ENCODE results near the gene TIMM17A. TPM values are rescaled to one million over a fixed set of nuclear protein-coding genes. Genes with fewer than 3 reads are reported as not detected.
"Not testable (repeated sequence)": the region's sequence is repeated elsewhere in the genome, so short reads cannot be mapped to it uniquely, and the experiment has no call there.

The TIMM17A gene
- total RNA-seq, 1 donor from 2014 or later = 47.2 TPM

DNA sequence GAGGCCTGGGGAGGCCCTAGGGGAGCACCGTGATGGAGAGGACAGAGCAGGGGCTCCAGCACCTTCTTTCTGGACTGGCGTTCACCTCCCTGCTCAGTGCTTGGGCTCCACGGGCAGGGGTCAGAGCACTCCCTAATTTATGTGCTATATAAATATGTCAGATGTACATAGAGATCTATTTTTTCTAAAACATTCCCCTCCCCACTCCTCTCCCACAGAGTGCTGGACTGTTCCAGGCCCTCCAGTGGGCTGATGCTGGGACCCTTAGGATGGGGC lies 60.3 kb downstream of the TIMM17A start:
- DNase-seq (ENCODE audit: low read depth) = no peak
- Histone ChIP-seq H3K27me3 (ENCODE audit: control insufficient read depth, insufficient read depth, low read length) (no peaks in the 10 kb centered on the region), H3K36me3 (ENCODE audit: control insufficient read depth, insufficient read depth, low read length) (peaks cover 5% of the 10 kb centered on the region), H3K4me3 (ENCODE audit: low read depth, low read length) (no peak overlapping the region)
- TF ChIP-seq, protein P1, sequence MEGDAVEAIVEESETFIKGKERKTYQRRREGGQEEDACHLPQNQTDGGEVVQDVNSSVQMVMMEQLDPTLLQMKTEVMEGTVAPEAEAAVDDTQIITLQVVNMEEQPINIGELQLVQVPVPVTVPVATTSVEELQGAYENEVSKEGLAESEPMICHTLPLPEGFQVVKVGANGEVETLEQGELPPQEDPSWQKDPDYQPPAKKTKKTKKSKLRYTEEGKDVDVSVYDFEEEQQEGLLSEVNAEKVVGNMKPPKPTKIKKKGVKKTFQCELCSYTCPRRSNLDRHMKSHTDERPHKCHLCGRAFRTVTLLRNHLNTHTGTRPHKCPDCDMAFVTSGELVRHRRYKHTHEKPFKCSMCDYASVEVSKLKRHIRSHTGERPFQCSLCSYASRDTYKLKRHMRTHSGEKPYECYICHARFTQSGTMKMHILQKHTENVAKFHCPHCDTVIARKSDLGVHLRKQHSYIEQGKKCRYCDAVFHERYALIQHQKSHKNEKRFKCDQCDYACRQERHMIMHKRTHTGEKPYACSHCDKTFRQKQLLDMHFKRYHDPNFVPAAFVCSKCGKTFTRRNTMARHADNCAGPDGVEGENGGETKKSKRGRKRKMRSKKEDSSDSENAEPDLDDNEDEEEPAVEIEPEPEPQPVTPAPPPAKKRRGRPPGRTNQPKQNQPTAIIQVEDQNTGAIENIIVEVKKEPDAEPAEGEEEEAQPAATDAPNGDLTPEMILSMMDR (IDR thresholded peaks at IDR 0.05; ENCODE audit: insufficient read depth, low read length, poor library complexity, severe bottlenecking) = no peak

DNA sequence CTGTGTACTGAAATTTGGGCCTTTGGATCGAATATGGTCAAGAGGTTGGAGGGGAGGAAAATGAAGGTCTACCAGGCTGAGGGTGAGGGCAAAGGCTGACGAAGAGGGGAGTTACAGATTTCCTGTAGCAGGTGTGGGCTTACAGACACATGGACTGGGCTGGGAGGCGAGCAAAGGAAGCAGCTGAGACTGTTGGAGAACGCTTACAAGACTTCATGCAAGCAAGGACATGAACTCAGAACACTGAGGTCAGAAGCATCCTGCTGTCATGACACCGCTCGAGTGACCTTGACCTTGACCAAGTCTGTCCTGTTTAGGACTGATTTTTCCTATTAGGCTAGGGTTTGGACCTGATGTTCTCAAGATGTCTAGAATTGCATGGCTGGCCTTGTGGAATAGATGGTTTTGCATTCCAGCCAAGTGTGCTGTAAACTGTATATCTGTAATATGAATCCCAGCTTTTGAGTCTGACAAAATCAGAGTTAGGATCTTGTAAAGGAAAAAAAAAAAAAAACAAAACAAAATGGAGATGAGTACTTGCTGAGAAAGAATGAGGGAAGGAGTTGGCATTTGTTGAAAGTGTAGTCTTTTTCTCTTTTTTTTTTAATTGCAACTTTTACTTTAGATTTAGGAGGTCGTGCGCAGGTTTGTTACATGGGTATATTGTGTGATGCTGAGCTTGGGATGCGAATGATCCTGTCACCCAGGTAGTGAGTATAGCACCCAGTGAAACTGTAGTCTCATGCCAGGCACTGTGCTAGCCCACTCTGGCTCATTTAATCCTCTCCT lies 60.9 kb downstream of the TIMM17A start:
- TF ChIP-seq, protein P1 (IDR thresholded peaks at IDR 0.05; ENCODE audit: insufficient read depth, low read length, poor library complexity, severe bottlenecking) = no peak
- no peak overlapping the region for H3K4me3 ChIP-seq (ENCODE audit: low read depth, low read length)
- H3K36me3 ChIP-seq (ENCODE audit: control insufficient read depth, insufficient read depth, low read length) = peaks cover 5% of the 10 kb centered on the region
- H3K27me3 ChIP-seq (ENCODE audit: control insufficient read depth, insufficient read depth, low read length) = no peaks in the 10 kb centered on the region
- no peak for DNase-seq (ENCODE audit: low read depth)

DNA sequence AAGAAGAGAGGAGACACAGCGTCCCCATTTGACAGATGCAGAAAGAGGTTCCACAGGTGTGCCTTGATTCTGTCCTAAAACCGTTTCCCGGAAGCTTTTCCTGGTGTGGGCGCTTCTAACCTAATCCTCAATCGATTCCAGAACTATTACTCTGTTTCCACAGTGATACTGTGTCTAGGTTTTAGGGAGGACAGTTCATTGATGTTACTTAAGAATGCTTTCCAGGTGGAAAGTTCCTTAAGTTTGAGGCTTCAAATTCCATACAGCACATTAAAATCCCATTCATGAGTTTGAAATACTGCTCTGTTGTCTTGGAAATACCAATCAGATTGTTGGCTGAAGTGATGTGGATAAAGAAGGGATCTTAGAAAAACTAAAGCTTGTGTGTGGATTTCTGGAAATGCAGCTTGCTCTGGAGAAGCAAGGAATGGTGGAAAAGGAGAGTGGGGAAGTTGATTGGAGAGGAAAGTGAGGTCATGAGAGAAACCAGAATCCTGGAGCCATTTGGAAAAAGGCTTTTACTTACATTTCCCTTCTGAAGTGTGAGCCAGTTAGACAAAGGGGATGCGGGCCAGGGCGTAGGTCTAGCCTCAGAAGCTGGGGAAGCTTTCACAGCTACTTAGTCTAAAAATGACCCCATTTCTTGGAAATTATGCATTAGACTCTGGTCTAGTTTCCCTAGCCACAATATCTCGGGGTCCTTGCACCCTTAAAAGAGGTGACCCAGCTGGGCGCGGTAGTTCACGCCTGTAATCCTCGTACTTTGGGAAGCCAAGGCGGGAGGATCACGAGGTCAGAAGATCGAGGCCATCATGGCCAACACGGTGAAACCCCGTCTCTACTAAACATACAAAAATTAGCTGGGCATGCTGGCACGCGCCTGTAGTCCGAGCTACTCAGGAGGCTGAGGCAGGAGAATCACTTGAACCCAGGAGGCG lies 61.8 kb downstream of the TIMM17A start:
- H3K36me3 ChIP-seq (ENCODE audit: control insufficient read depth, insufficient read depth, low read length) = peaks cover 5% of the 10 kb centered on the region
- TF ChIP-seq, protein P1 (IDR thresholded peaks at IDR 0.05; ENCODE audit: insufficient read depth, low read length, poor library complexity, severe bottlenecking) = no peak
- no peak for DNase-seq (ENCODE audit: low read depth)

DNA sequence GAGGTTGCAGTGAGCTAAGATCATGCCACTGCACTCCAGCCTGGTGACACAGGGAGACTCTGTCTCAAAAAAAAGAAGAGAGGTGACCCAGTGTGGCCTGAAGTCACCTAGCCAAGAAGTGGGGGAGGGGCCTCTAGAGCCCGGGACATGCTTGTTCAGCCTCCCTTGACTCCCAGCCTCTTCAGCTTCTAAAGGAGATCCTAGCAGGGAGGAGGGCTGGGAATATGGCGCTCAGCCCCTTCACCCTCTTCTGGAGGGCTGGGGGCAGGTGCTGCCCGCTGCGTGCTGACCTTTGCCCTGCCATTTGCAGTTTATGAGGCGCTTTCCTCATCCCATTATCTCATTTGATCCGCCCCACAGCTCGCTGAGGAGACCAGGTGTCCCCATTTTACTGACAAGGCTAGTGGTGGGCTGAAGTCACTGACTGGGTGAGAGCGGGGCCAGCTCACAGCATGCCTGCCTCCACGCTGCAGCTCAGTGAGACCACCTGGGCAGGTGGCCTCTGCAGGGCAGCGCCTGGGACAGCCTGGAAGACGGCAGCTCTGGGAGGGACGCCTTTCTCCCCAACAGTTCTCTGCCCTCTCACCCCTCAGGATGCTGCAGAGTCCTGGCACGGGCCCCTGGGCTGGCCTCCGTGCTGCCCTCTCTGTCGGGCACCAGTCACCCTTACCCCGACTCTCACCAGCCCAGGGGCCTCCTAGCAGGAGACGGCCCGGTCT lies 62.6 kb downstream of the TIMM17A start:
- no peak for DNase-seq (ENCODE audit: low read depth)
- Histone ChIP-seq H3K27me3 (ENCODE audit: control insufficient read depth, insufficient read depth, low read length) (no peaks in the 10 kb centered on the region), H3K4me3 (ENCODE audit: low read depth, low read length) (no peak overlapping the region), H3K36me3 (ENCODE audit: control insufficient read depth, insufficient read depth, low read length) (peaks cover 5% of the 10 kb centered on the region)
- TF ChIP-seq, protein P1 (IDR thresholded peaks at IDR 0.05; ENCODE audit: insufficient read depth, low read length, poor library complexity, severe bottlenecking) = no peak

More for the DNA sequence above, 61.8 kb downstream of the TIMM17A start:
- Histone ChIP-seq H3K27me3 (ENCODE audit: control insufficient read depth, insufficient read depth, low read length) (no peaks in the 10 kb centered on the region), H3K4me3 (ENCODE audit: low read depth, low read length) (no peak overlapping the region)

DNA sequence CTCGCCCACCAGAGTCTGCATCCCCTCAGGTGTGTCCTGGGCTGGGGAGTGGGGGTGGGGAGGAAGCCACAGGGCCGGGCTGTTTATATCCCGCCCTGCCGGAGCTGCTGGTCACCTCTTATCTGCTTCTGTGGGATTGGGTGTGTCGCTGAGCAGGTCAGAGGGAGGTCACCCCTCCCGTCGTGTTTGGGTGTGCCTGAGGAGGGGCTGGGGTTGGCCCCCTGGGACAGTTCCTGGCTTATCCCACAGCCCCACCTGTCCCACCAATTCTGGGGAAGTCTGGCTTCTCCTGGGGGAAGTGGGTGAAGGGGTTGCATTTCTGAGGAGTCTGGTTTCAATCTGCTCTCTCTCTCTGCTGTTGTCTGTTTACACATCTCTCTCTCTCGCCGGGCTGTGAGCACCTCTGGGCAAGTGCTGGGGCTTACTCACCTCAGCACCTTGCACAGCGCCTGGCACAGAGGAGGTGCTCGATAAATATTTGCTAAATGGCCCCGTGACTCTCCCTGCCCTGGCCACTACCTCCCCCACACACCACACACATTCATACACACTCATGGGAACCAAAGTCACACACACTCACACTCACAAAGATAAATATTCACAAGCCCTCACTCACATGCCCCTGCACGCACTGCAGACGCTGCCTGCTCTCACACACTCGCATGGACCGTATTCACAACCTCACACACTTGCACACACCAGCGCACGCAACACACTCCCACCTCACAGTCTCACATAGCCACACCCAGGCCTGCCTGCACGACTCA lies 63.3 kb downstream of the TIMM17A start:
- no peak overlapping the region for H3K4me3 ChIP-seq (ENCODE audit: low read depth, low read length)
- DNase-seq (ENCODE audit: low read depth) = peak; percentile 67
- H3K27me3 ChIP-seq (ENCODE audit: control insufficient read depth, insufficient read depth, low read length) = no peaks in the 10 kb centered on the region
- H3K36me3 ChIP-seq (ENCODE audit: control insufficient read depth, insufficient read depth, low read length) = peaks cover 4% of the 10 kb centered on the region
- TF ChIP-seq, protein P1 (IDR thresholded peaks at IDR 0.05; ENCODE audit: insufficient read depth, low read length, poor library complexity, severe bottlenecking) = no peak

DNA sequence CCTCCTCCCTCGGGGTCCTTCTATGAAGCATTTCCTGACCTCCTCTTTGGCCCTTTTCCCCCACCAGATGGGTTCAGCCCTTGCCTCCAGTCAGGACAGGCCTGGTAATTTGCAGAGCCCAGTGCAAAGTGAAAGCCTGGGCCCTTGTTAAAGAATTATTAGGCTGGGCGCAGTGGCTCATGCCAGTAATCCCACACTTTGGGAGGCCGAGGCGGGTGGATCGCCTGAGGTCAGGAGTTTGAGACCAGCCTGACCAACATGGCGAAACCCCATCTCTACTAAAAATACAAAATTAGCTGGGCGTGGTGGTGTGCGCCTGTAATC lies 63.9 kb downstream of the TIMM17A start:
- H3K27me3 ChIP-seq (ENCODE audit: control insufficient read depth, insufficient read depth, low read length); DNase-seq (ENCODE audit: low read depth); H3K36me3 ChIP-seq (ENCODE audit: control insufficient read depth, insufficient read depth, low read length); H3K4me3 ChIP-seq (ENCODE audit: low read depth, low read length): not testable (repeated sequence)

All from kidney epithelial cell (primary cell).